Thoracic aorta (tissue), 2 donors: ENCODE measurements around the gene KDM5B. TPM values are rescaled to one million over a fixed set of nuclear protein-coding genes. Genes with fewer than 3 reads are reported as not detected.
"Not testable (repeated sequence)": the region's sequence is repeated elsewhere in the genome, so short reads cannot be mapped to it uniquely, and the experiment has no call there.

Source experiments
- ATAC-seq: fragments of 150-250 bp; one replicate; pipeline ENCODE4 v1.8.0; 2017; ENCODE audit warnings: low read depth; ENCODE audit not compliant: insufficient number of reproducible peaks, low FRiP score
- DNase-seq: peaks from one replicate; pipeline ENCODE4 v3.0.0-alpha.2; 2020; ENCODE audit warnings: low spot score
- H3K27ac ChIP-seq, 2 donors: fragments of 200-600 bp; sonication (generic); 1 replicate in 1 of 2; 2 replicates in 1 of 2; pipeline ENCODE4 v1.5.1; 2016; ENCODE audit warnings: mild to moderate bottlenecking in 2 of 2, moderate library complexity in 2 of 2
- H3K27me3 ChIP-seq: fragments of 200-600 bp; sonication (generic); replicated peaks from 2 replicates; pipeline ENCODE4 v1.6.0; 2016; ENCODE audit warnings: mild to moderate bottlenecking; ENCODE audit not compliant: insufficient read depth
- H3K36me3 ChIP-seq: fragments of 200-600 bp; sonication (generic); one replicate; pipeline ENCODE4 v1.5.1; 2016
- H3K4me1 ChIP-seq, 2 donors: fragments of 200-600 bp; sonication (generic); 1 replicate in 1 of 2; 2 replicates in 1 of 2; pipeline versions ENCODE4 v1.5.1 to v1.6.0; 2016; ENCODE audit warnings: low read depth in 2 of 2, mild to moderate bottlenecking in 1 of 2; ENCODE audit not compliant: control insufficient read depth in 1 of 2
- H3K4me3 ChIP-seq: fragments of 200-600 bp; sonication (generic); 2 replicates; pipeline ENCODE4 v1.5.1; 2016; ENCODE audit warnings: mild to moderate bottlenecking
- H3K9me3 ChIP-seq: fragments of 200-600 bp; sonication (generic); 2 replicates; pipeline ENCODE4 v1.5.1; 2016
- total RNA-seq, 2 donors: library from RNA; depleted of rRNA; stranded (reverse); fragments of >200 nt; gene quantifications; one replicate each; pipeline versions ENCODE4 v1.1.0 to v1.2.3, GENCODE V29; 2016
- TF ChIP-seq, protein P1 (sequence below): fragments of 200-600 bp; sonication (generic); IDR thresholded peaks from one replicate; pipeline ENCODE4 v1.5.1; 2019; ENCODE audit warnings: antibody characterized with exemption

Gene KDM5B
- total RNA-seq, 2 donors from 2014 or later: 32.0 to 42.0 TPM

- Histone ChIP-seq H3K9me3 (no peaks in the 10 kb centered on the region), H3K27me3 (no peaks in the 10 kb centered on the region), H3K36me3 (no peaks in the 10 kb centered on the region), H3K27ac (no peak overlapping the region), H3K4me3 (no peak overlapping the region), H3K4me1 (no peaks in the 10 kb centered on the region)
- DNase-seq (no peak), ATAC-seq (no peak)
- TF ChIP-seq, protein P1, sequence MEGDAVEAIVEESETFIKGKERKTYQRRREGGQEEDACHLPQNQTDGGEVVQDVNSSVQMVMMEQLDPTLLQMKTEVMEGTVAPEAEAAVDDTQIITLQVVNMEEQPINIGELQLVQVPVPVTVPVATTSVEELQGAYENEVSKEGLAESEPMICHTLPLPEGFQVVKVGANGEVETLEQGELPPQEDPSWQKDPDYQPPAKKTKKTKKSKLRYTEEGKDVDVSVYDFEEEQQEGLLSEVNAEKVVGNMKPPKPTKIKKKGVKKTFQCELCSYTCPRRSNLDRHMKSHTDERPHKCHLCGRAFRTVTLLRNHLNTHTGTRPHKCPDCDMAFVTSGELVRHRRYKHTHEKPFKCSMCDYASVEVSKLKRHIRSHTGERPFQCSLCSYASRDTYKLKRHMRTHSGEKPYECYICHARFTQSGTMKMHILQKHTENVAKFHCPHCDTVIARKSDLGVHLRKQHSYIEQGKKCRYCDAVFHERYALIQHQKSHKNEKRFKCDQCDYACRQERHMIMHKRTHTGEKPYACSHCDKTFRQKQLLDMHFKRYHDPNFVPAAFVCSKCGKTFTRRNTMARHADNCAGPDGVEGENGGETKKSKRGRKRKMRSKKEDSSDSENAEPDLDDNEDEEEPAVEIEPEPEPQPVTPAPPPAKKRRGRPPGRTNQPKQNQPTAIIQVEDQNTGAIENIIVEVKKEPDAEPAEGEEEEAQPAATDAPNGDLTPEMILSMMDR: no peak
Observed at GRCh38 chr1:202796670-202797069, 11.6 kb downstream of the KDM5B start.

DNA sequence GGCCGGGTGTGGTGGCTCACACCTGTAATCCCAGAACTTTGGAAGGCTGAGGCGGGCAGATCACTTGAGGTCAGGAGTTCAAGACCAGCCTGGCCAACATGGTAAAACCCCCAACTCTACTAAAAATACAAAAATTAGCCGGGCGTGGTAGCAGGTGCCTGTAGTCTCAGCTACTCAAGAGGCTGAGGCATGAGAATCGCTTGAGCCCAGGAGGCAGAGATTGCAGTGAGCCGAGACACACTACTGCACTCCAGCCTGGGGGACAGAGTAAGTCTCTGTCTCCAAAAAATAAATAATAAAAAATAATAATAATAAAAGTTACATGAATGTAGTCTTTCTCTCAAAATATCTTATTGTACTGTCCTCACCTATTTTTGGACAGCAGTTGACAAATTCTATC lies 13.3 kb downstream of the KDM5B start:
- not testable (repeated sequence) for H3K9me3 ChIP-seq, H3K27ac ChIP-seq, H3K4me3 ChIP-seq, ATAC-seq, H3K4me1 ChIP-seq, H3K27me3 ChIP-seq, H3K36me3 ChIP-seq, DNase-seq

- no peaks in the 10 kb centered on the region for H3K9me3 ChIP-seq
- H3K36me3 ChIP-seq: no peaks in the 10 kb centered on the region
- H3K27ac ChIP-seq: no peak overlapping the region
- ATAC-seq: no peak
- no peak for DNase-seq
- H3K4me3 ChIP-seq: no peak overlapping the region
- H3K4me1 ChIP-seq: no peaks in the 10 kb centered on the region
- TF ChIP-seq, protein P1: no peak
- H3K27me3 ChIP-seq: no peaks in the 10 kb centered on the region
Observed at GRCh38 chr1:202794051-202794740, 14.0 kb downstream of the KDM5B start.

- ATAC-seq: no peak
- no peak for DNase-seq
- no peaks in the 10 kb centered on the region for H3K4me1 ChIP-seq
Observed at GRCh38 chr1:202791077-202791747, 17.0 kb downstream of the KDM5B start.

GRCh38 chr1:202788800-202789199 lies 19.4 kb downstream of the KDM5B start:
- no peaks in the 10 kb centered on the region for H3K27me3 ChIP-seq
- no peak for DNase-seq
- ATAC-seq: no peak
- H3K4me3 ChIP-seq: no peak overlapping the region
- H3K4me1 ChIP-seq: peaks cover 0 to 10% of the 10 kb centered on the region in 2 donors
- H3K36me3 ChIP-seq: no peaks in the 10 kb centered on the region
- no peaks in the 10 kb centered on the region for H3K9me3 ChIP-seq
- TF ChIP-seq, protein P1: no peak
- H3K27ac ChIP-seq: no peak overlapping the region

More at GRCh38 chr1:202791077-202791747, 17.0 kb downstream of the KDM5B start:
- no peaks in the 10 kb centered on the region for H3K27me3 ChIP-seq
- H3K4me3 ChIP-seq: no peak overlapping the region
- no peaks in the 10 kb centered on the region for H3K36me3 ChIP-seq
- TF ChIP-seq, protein P1: no peak
- H3K9me3 ChIP-seq: no peaks in the 10 kb centered on the region
- H3K27ac ChIP-seq: no peak overlapping the region
